Astrocyte (in vitro differentiated cells and primary cell): ENCODE measurements around the gene TNIP1.

ENCODE experiments used
- CTCF ChIP-seq: IDR thresholded peaks from 2 replicates; pipeline ENCODE4 v1.5.1; 2011; ENCODE audit warnings: low read depth, mild to moderate bottlenecking, inconsistent platforms, low read length, moderate library complexity; ENCODE audit not compliant: insufficient read depth
- EZH2 ChIP-seq: IDR thresholded peaks from 2 replicates; pipeline ENCODE4 v1.6.1; 2012; ENCODE audit warnings: mild to moderate bottlenecking, low read length, inconsistent platforms; ENCODE audit not compliant: insufficient read depth

GRCh38 chr5:151094030-151094851, 13.4 kb upstream of the TNIP1 start:
- TF ChIP-seq CTCF (no peak), EZH2 (no peak)
